Pancreas (tissue), 10 donors: ENCODE measurements around the gene AMMECR1L. TPM values are rescaled to one million over a fixed set of nuclear protein-coding genes. Genes with fewer than 3 reads are reported as not detected.

Source experiments
- ATAC-seq, 4 donors: fragments of 200-7000 bp; cut with Tn5 transposase; one replicate each; pipeline versions ENCODE4 v1.8.0 to v1.9.1; 2020; ENCODE audit warnings: mild to moderate bottlenecking in 4 of 4, moderate library complexity in 4 of 4
- DNase-seq, 6 donors: peaks; one replicate each; pipeline ENCODE4 v3.0.0-alpha.2; 2020
- FAIRE-seq: peaks from 2 replicates; lab custom pipeline; 2012; peaks lifted over from hg19 to GRCh38; lab: Jason Lieb, UNC
- H3K27ac ChIP-seq, 4 donors: fragments of 200-600 bp; sonication (generic); 1 replicate in 3 of 4; 2 replicates in 1 of 4; pipeline versions ENCODE4 v1.5.0 to v1.8.0; 2020
- H3K27me3 ChIP-seq, 4 donors: fragments of 200-600 bp; one replicate each; pipeline ENCODE4 v1.8.0; 2021
- H3K36me3 ChIP-seq, 3 donors: fragments of 200-600 bp; sonication (generic) in 1 of 3; one replicate each; pipeline versions ENCODE4 v1.5.0 to v1.8.0; 2020 to 2021
- H3K4me1 ChIP-seq, 3 donors: fragments of 200-600 bp; one replicate each; pipeline ENCODE4 v1.8.0; 2021
- H3K4me3 ChIP-seq, 4 donors: fragments of 200-600 bp; sonication (generic) in 2 of 4; one replicate each; pipeline versions ENCODE4 v1.5.0 to v1.8.0; 2020 to 2021
- H3K9me3 ChIP-seq, 4 donors: fragments of 200-600 bp; one replicate each; pipeline ENCODE4 v1.8.0; 2021
- WGBS, 2 donors: extraction: QIAGEN DNeasy Blood & Tissue Kit; methylation state at CpG; one replicate each; pipeline ENCODE4 v1.1.7; 2013; 5-methylcytosine and 5-hydroxymethylcytosine counted together
- intact Hi-C, 3 donors: fragments of 100-400 bp; cut with DNase I; formaldehyde crosslinking; loops; one replicate each; pipeline versions ENCODE4 v1.11.1 to v1.14.2; 2022
- polyA plus RNA-seq, 2 donors: library from polyadenylated mRNA; stranded (reverse); fragments of 200-250 nt; gene quantifications; one replicate each; pipeline ENCODE4 v1.2.3, GENCODE V29; 2013
- total RNA-seq, 6 donors: library from RNA; stranded (reverse); fragmentation: NEBNext Ultra II Directional in 4 of 6; extraction: Animal tissue kit (Norgen Biotek cat#: 25700) in 4 of 6; gene quantifications; one replicate each; pipeline versions ENCODE4 v1.2.1 to v1.2.4, GENCODE V29; 2021 to 2023
- TF ChIP-seq, protein P1 (sequence below), 4 donors: fragments of 200-600 bp; sonication (generic) in 3 of 4; IDR thresholded peaks; one replicate each; pipeline versions ENCODE4 v1.5.0 to v1.8.0; 2021; ENCODE audit warnings: antibody characterized with exemption in 4 of 4
- donor health status: healthy with polysubstance abuse.
- donor health status: DM: no; HTN: no; CAD: no; lungs with moderate emphysema.
- donor health status: DM: no; HTN: no; CAD: no.
- donor health status: control.
- donor health status: control.
- donor health status: Bipolar disorder and iron deficiency.
- donor health status: DM: yes; HTN: yes; CAD: no.
- donor health status: DM: no; HTN: no; CAD: no.
- donor health status: DM: no; HTN: no; CAD: no.
- donor health status: DM: yes; HTN: yes; CAD: no.

The AMMECR1L gene
- total and polyA plus RNA-seq, 8 donors = 5.1 to 8.9 (median 6.0) TPM

DNA sequence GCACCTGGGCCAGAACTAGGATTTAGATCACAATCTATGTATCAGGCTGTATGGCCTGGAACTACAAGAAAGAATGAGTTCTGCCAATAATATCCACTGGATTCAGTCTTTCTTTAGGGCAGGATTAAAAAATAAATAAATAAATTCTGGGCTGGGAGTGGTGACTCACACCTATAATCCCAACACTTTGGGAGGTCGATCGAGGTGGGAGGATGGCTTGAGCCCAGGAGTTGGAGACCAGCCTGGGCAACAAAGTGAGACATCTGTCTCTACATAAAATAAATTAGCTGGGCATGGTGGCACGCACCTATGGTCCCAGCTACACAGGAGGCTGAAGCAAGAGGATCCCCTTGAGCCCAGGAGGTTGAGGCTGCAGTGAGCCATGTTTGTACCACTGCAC lies 8.1 kb downstream of the AMMECR1L start:
- DNase-seq = no peak
- Histone ChIP-seq H3K4me3 (no peak overlapping the region), H3K27me3 (no peaks in the 10 kb centered on the region), H3K4me1 (peaks cover 0 to 4% (median 0%) of the 10 kb centered on the region in 3 donors), H3K9me3 (no peaks in the 10 kb centered on the region), H3K27ac (no peak overlapping the region), H3K36me3 (peaks cover 0 to 13% (median 7%) of the 10 kb centered on the region in 3 donors)
- no peak for FAIRE-seq
- 94 to 99% methylated on average over 3 of the region's 3 CpGs for WGBS, 2 donors
- TF ChIP-seq, protein P1, sequence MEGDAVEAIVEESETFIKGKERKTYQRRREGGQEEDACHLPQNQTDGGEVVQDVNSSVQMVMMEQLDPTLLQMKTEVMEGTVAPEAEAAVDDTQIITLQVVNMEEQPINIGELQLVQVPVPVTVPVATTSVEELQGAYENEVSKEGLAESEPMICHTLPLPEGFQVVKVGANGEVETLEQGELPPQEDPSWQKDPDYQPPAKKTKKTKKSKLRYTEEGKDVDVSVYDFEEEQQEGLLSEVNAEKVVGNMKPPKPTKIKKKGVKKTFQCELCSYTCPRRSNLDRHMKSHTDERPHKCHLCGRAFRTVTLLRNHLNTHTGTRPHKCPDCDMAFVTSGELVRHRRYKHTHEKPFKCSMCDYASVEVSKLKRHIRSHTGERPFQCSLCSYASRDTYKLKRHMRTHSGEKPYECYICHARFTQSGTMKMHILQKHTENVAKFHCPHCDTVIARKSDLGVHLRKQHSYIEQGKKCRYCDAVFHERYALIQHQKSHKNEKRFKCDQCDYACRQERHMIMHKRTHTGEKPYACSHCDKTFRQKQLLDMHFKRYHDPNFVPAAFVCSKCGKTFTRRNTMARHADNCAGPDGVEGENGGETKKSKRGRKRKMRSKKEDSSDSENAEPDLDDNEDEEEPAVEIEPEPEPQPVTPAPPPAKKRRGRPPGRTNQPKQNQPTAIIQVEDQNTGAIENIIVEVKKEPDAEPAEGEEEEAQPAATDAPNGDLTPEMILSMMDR (IDR thresholded peaks at IDR 0.05) = no peak
- intact Hi-C loops = no loop called here
- no peak for ATAC-seq

DNA sequence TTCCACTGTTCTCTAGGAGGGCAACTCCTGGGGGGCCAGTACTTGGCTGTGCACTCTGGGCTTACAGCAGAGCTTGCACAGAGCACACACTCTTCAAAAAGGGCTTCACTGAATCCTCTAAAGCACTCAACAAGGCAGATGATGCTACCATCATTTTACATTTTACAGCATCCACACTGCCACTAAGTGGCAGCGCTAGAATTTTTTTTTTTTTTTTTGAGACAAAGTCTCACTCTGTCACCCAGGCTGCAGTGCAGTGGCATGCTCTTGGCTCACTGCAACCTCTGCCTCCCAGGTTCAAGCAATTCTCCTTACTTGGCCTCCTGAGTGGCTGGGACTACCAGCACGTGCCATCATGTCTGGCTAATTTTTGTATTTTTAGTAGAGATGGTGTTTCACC lies 8.6 kb downstream of the AMMECR1L start:
- no peak overlapping the region for H3K4me3 ChIP-seq
- FAIRE-seq (no peak), DNase-seq (no peak), ATAC-seq (no peak)
- intact Hi-C loops = no loop called here
- H3K4me1 ChIP-seq = peaks cover 0 to 3% (median 0%) of the 10 kb centered on the region in 3 donors
- H3K9me3 ChIP-seq = no peaks in the 10 kb centered on the region
- TF ChIP-seq, protein P1 (IDR thresholded peaks at IDR 0.05) = no peak
- H3K27me3 ChIP-seq = no peaks in the 10 kb centered on the region
- 98 to 100% methylated on average over 2 of the region's 2 CpGs for WGBS, 2 donors
- peaks cover 0 to 17% (median 7%) of the 10 kb centered on the region in 3 donors for H3K36me3 ChIP-seq
- no peak overlapping the region for H3K27ac ChIP-seq

DNA sequence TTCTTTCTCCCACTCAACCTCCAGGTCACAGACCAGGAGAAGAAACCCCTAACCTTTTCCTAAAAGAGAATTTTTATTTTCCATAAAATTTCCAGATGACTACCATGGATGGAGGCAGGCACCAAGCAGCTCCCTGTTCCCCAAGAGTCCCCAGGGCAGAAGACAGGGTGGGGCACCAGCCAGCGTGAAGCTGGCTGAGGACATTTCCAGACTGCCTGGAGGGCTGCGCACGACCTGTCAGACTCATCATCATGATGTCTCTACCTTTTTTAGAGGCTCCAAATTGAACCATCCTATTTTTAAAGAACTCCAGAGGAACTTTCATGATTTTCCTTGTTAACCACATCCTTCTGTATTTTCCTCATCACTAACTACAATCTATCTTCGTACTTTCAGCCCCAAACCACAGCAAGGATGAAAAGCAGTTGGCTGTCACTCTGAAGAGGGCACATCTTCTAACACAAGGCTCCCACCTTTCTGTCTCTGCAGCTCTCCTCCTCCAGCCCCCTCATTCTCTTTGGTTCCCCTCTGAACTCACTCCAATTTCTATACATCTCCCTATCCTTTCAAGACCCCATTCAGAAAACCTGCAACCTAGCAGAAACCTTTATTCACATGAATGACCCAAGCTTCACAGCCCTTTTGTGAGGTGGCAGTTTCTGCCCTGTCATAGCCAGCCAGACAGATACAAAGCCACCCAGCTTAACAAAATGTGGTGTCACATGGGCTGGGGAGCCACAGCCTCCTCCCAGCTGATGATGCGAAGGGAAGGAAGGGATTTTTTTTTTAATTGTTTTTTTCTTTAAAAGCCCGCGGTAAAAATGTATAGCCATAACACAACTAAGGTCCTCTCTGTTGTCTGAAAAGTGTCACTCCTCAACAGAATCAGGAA lies 11.1 kb downstream of the AMMECR1L start:
- DNase-seq (no peak), ATAC-seq (no peak), FAIRE-seq (no peak)
- no peaks in the 10 kb centered on the region for H3K4me1 ChIP-seq
- no peaks in the 10 kb centered on the region for H3K9me3 ChIP-seq
- intact Hi-C loops = no loop called here
- TF ChIP-seq, protein P1 (IDR thresholded peaks at IDR 0.05) = no peak
- no peak overlapping the region for H3K27ac ChIP-seq
- WGBS, 2 donors = 84 to 87% methylated on average over 7 of the region's 7 CpGs
- no peak overlapping the region for H3K4me3 ChIP-seq
- no peaks in the 10 kb centered on the region for H3K27me3 ChIP-seq
- H3K36me3 ChIP-seq = peaks cover 0 to 34% (median 12%) of the 10 kb centered on the region in 3 donors

DNA sequence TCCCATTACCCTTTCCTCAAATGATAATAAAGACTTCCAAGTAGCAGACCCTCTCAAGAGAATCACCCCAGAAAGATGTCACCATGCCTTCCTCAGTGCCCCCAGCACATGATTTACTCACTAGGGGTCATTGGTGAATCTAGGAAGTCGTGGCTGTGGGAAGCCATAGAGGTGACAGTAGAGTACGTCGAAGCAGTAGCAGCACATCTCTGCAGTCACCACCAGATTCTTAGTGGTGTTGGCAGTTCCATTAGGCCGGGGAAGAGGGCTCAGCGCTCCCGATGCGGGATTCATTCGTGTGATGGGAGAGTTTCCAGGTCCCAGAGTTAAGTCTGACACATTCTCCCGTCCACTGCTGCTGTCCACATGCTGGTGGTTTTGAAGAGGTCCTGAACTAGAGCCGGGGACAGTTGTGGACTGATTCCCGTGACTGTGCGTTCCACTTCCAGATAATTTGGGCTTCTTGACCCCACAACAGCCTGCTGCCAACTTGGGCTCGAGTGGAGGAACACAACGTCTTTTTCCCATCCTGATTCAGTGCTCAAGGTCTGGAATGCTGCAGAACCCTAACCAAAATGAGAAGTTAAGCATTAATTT lies 12.0 kb downstream of the AMMECR1L start:
- Histone ChIP-seq H3K27me3 (no peaks in the 10 kb centered on the region), H3K4me3 (no peak overlapping the region), H3K36me3 (peaks cover 0 to 43% (median 12%) of the 10 kb centered on the region in 3 donors), H3K9me3 (no peaks in the 10 kb centered on the region), H3K27ac (no peak overlapping the region), H3K4me1 (no peaks in the 10 kb centered on the region)
- WGBS, 2 donors = 80 to 84% methylated on average over 14 of the region's 14 CpGs
- FAIRE-seq (no peak), DNase-seq (no peak), ATAC-seq (no peak)
- TF ChIP-seq, protein P1 (IDR thresholded peaks at IDR 0.05) = no peak
- intact Hi-C loops = no loop called here
